Measurements from ENCODE around the gene ACTR2. TPM values are rescaled to one million over a fixed set of nuclear protein-coding genes. Genes with fewer than 3 reads are reported as not detected.

Gene ACTR2
- polyA plus RNA-seq, 1 donor from 2014 or later, result 118 TPM

- Histone ChIP-seq H2AFZ (ENCODE audit: low read depth, low read length) (no peak overlapping the region), H3K27me3 (ENCODE audit: insufficient read depth, low read depth, low read length) (no peaks in the 10 kb centered on the region), H3K36me3 (ENCODE audit: insufficient read depth, low read length) (no peaks in the 10 kb centered on the region), H3K27ac (ENCODE audit: low read length) (no peak overlapping the region), H3K9ac (ENCODE audit: low read length) (no peak overlapping the region), H4K20me1 (ENCODE audit: insufficient read depth) (no peaks in the 10 kb centered on the region), H3K79me2 (replicated peaks; ENCODE audit: insufficient read depth, low read length) (no peaks in the 10 kb centered on the region), H3K9me3 (ENCODE audit: low read length) (no peaks in the 10 kb centered on the region), H3K9me2 (ENCODE audit: insufficient read depth, low read length) (no peaks in the 10 kb centered on the region), H3F3A (ENCODE audit: insufficient read depth, low read length, poor library complexity, severe bottlenecking) (no peaks in the 10 kb centered on the region), H3K4me3 (ENCODE audit: low read length) (no peak overlapping the region), H3K4me2 (ENCODE audit: low read length) (no peak overlapping the region)
- no peak for TF ChIP-seq POLR2AphosphoS5 (IDR thresholded peaks at IDR 0.05)
- TF ChIP-seq EZH2 (IDR thresholded peaks at IDR 0.05; ENCODE audit: borderline replicate concordance, insufficient read depth, low read length, poor library complexity, severe bottlenecking), result no peak
- no peak for TF ChIP-seq REST (IDR thresholded peaks at IDR 0.05; ENCODE audit: borderline replicate concordance)
- no peak for TF ChIP-seq MXI1 (conservative IDR thresholded peaks at IDR 0.05; ENCODE audit: poor library complexity, severe bottlenecking)
- TF ChIP-seq TAF1 (IDR thresholded peaks at IDR 0.05; ENCODE audit: low read depth), result no peak
- no peak for TF ChIP-seq EP300 (conservative IDR thresholded peaks at IDR 0.05; ENCODE audit: poor library complexity, severe bottlenecking)
- TF ChIP-seq SMC3 (conservative IDR thresholded peaks at IDR 0.05; ENCODE audit: poor library complexity), result no peak
- TF ChIP-seq CTCF (IDR thresholded peaks at IDR 0.05; ENCODE audit: poor library complexity, severe bottlenecking), result no peak
- TF ChIP-seq RAD21 (conservative IDR thresholded peaks at IDR 0.05), result no peak
These were observed 12.8 kb upstream of the ACTR2 start for GRCh38 chr2:65214843-65215242.

GRCh38 chr2:65215946-65216345 is 11.7 kb upstream of the ACTR2 start:
- Histone ChIP-seq H3K9me3 (ENCODE audit: low read length) (no peaks in the 10 kb centered on the region), H4K20me1 (ENCODE audit: insufficient read depth) (no peaks in the 10 kb centered on the region), H3K9ac (ENCODE audit: low read length) (no peak overlapping the region), H3K4me3 (ENCODE audit: low read length) (no peak overlapping the region), H3K27me3 (ENCODE audit: insufficient read depth, low read depth, low read length) (no peaks in the 10 kb centered on the region), H3K36me3 (ENCODE audit: insufficient read depth, low read length) (no peaks in the 10 kb centered on the region), H3K79me2 (replicated peaks; ENCODE audit: insufficient read depth, low read length) (no peaks in the 10 kb centered on the region), H2AFZ (ENCODE audit: low read depth, low read length) (no peak overlapping the region), H3K4me2 (ENCODE audit: low read length) (no peak overlapping the region), H3K9me2 (ENCODE audit: insufficient read depth, low read length) (no peaks in the 10 kb centered on the region), H3F3A (ENCODE audit: insufficient read depth, low read length, poor library complexity, severe bottlenecking) (no peaks in the 10 kb centered on the region), H3K27ac (ENCODE audit: low read length) (no peak overlapping the region)
- TF ChIP-seq CTCF (IDR thresholded peaks at IDR 0.05; ENCODE audit: poor library complexity, severe bottlenecking) (no peak), RAD21 (conservative IDR thresholded peaks at IDR 0.05) (no peak), TAF1 (IDR thresholded peaks at IDR 0.05; ENCODE audit: low read depth) (no peak)
